ENCODE results near the gene EFTUD2.

GRCh38 chr17:44922136-44922535 lies 22.9 kb upstream of the EFTUD2 start:
- TF ChIP-seq NCOA1 (IDR thresholded peaks at IDR 0.05; ENCODE audit: low read depth) (no peak), GABPA (tag; conservative IDR thresholded peaks at IDR 0.05; ENCODE audit: low read depth) (no peak), FOS (IDR thresholded peaks at IDR 0.05; ENCODE audit: extremely low read depth, insufficient read length) (no peak), MXI1 (IDR thresholded peaks at IDR 0.05; ENCODE audit: low read depth, low read length) (no peak), ZNF134 (CRISPR knock-in tag; conservative IDR thresholded peaks at IDR 0.05) (no peak), NFYB (IDR thresholded peaks at IDR 0.05; ENCODE audit: extremely low read depth, insufficient read length) (no peak), ZNF212 (CRISPR knock-in tag; IDR thresholded peaks at IDR 0.05) (no peak), NR1H2 (CRISPR knock-in tag; IDR thresholded peaks at IDR 0.05) (no peak), CTCF (IDR thresholded peaks at IDR 0.05 in 2 of 3, conservative IDR thresholded peaks at IDR 0.05 in 1 of 3; ENCODE audit: insufficient read depth in 2 of 3, low read depth in 1 of 3, low read length in 3 of 3) (no peak), ELF4 (CRISPR knock-in tag; IDR thresholded peaks at IDR 0.05) (no peak)

Measured in K562 (cell line).